ENCODE data around the gene ANKRD30A.
"Not testable (repeated sequence)": the region's sequence is repeated elsewhere in the genome, so short reads cannot be mapped to it uniquely, and the experiment has no call there.

Gene ANKRD30A

DNA sequence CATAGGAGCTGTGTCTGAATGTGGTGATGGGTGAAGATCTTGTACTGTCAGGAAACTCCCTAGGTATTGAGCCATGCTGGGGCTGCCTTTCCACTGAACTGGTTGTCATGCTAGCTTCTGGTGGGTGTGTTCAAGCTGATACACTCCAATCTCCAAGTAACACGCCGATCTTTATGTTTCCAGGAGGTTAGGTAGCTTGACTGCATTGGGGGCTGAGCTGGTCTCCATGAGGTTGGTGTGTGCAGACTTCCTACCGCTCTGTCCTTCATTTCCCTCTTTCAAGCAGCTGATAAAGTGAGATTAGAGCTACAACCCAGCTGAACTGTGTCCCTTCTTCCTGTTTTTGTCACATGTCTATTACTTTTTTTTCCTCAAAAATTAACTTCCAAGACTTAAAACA, 265.5 kb downstream of the ANKRD30A start:
- Histone ChIP-seq H3K4me3 (ENCODE audit: low read length) (no peak overlapping the region), H3K27me3 (ENCODE audit: control insufficient read depth, insufficient read depth, low read length) (no peaks in the 10 kb centered on the region), H3K9ac (ENCODE audit: low read length) (no peak overlapping the region), H3K36me3 (ENCODE audit: control insufficient read depth, low read depth, low read length) (no peaks in the 10 kb centered on the region), H3K9me3 (ENCODE audit: control insufficient read depth, low read depth, low read length) (no peaks in the 10 kb centered on the region), H3K4me1 (ENCODE audit: control insufficient read depth, low read depth, low read length) (peaks cover 16% of the 10 kb centered on the region), H3K27ac (ENCODE audit: low read length) (no peak overlapping the region)

GRCh38 chr10:37400774-37401173, 275.4 kb downstream of the ANKRD30A start:
- not testable (repeated sequence) for H3K36me3 ChIP-seq (ENCODE audit: control insufficient read depth, low read depth, low read length); H3K9ac ChIP-seq (ENCODE audit: low read length); H3K4me1 ChIP-seq (ENCODE audit: control insufficient read depth, low read depth, low read length); H3K9me3 ChIP-seq (ENCODE audit: control insufficient read depth, low read depth, low read length); H3K4me3 ChIP-seq (ENCODE audit: low read length); H3K27me3 ChIP-seq (ENCODE audit: control insufficient read depth, insufficient read depth, low read length); H3K27ac ChIP-seq (ENCODE audit: low read length)

- Histone ChIP-seq H3K9ac (ENCODE audit: low read length) (no peak overlapping the region), H3K27me3 (ENCODE audit: control insufficient read depth, insufficient read depth, low read length) (no peaks in the 10 kb centered on the region), H3K4me1 (ENCODE audit: control insufficient read depth, low read depth, low read length) (peaks cover 6% of the 10 kb centered on the region), H3K4me3 (ENCODE audit: low read length) (no peak overlapping the region), H3K36me3 (ENCODE audit: control insufficient read depth, low read depth, low read length) (no peaks in the 10 kb centered on the region), H3K9me3 (ENCODE audit: control insufficient read depth, low read depth, low read length) (peaks cover 2% of the 10 kb centered on the region), H3K27ac (ENCODE audit: low read length) (no peak overlapping the region)
Measured at GRCh38 chr10:37401225-37401624, 275.8 kb downstream of the ANKRD30A start.

DNA sequence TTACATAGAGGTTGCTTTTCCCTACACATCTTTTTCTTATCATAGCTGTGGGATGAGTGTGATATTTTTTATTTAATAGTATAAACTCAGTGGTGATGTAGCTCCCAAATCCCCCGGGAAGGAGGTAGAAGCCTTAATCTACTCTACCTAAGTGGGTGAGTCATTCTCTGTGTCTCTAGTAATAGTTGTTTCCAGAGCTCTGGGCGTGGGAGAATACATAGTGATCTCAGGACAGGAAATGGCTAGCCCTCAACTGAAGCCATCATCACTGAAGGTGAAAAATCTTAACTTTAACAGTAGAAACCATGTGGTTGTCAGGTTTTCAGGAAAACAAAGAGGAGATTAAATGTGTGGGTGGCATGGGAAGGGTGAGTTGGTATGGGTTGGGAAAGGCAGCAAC, 278.4 kb downstream of the ANKRD30A start:
- peaks cover 6% of the 10 kb centered on the region for H3K4me1 ChIP-seq (ENCODE audit: control insufficient read depth, low read depth, low read length)
- no peaks in the 10 kb centered on the region for H3K36me3 ChIP-seq (ENCODE audit: control insufficient read depth, low read depth, low read length)
- no peak overlapping the region for H3K4me3 ChIP-seq (ENCODE audit: low read length)
- no peaks in the 10 kb centered on the region for H3K27me3 ChIP-seq (ENCODE audit: control insufficient read depth, insufficient read depth, low read length)
- peaks cover 5% of the 10 kb centered on the region for H3K9me3 ChIP-seq (ENCODE audit: control insufficient read depth, low read depth, low read length)
- H3K27ac ChIP-seq (ENCODE audit: low read length): no peak overlapping the region
- no peak overlapping the region for H3K9ac ChIP-seq (ENCODE audit: low read length)
